ENCODE results near the gene PYGB. TPM values are rescaled to one million over a fixed set of nuclear protein-coding genes. Genes with fewer than 3 reads are reported as not detected.

Gene PYGB
- total RNA-seq, 1 experiment from 2014 or later: 78.9 TPM

GRCh38 chr20:25248786-25249172 is 894 bp downstream of the PYGB start:
- no peaks in the 10 kb centered on the region for H3K36me3 ChIP-seq (ENCODE audit: control insufficient read depth, insufficient read depth, low read length)
- peak overlapping the region; percentile 97 for H3K4me3 ChIP-seq (ENCODE audit: low read depth, low read length)
- ChIA-PET POLR2A (no interaction called here), CTCF (interaction anchor here (0.7 to 0.9 kb wide), 2 partner anchors 44 to 47 kb away, joined by 4 to 5 read pairs; no protein-coding TSS in a partner anchor)
- peaks cover 15% of the 10 kb centered on the region for H3K4me1 Mint-ChIP-seq (ENCODE audit: low read depth, unreplicated experiment)
- peaks cover 32% of the 10 kb centered on the region for H3K4me1 ChIP-seq
- TF ChIP-seq CTCF (IDR thresholded peaks at IDR 0.05; ENCODE audit: insufficient read depth in 1 of 2, low read depth in 1 of 2, low read length in 1 of 2, severe bottlenecking in 1 of 2, unreplicated experiment in 1 of 2): no peak
- H3K9me3 Mint-ChIP-seq (ENCODE audit: unreplicated experiment): no peaks in the 10 kb centered on the region
- H3K27me3 Mint-ChIP-seq (ENCODE audit: insufficient read depth, unreplicated experiment): no peaks in the 10 kb centered on the region
- H3K9me3 ChIP-seq: no peaks in the 10 kb centered on the region
- peak overlapping the region; percentile 79 for H3K27ac Mint-ChIP-seq (ENCODE audit: unreplicated experiment)
- DNase-seq: no peak
- H3K36me3 Mint-ChIP-seq (ENCODE audit: insufficient read depth, unreplicated experiment): peaks cover 23% of the 10 kb centered on the region
- peak overlapping the region; percentile 91 for H3K4me3 Mint-ChIP-seq (ENCODE audit: unreplicated experiment)
- no TSS peak for BruUV-seq (replicated peaks)
- intact Hi-C loops (cut with micrococcal nuclease; ENCODE audit: unreplicated experiment): loop anchor here (5.0 to 10.0 kb wide), 3 partner anchors 64 to 256 kb away; partner anchors contain the start of gene APMAP
- no peaks in the 10 kb centered on the region for H3K27me3 ChIP-seq (replicated peaks; ENCODE audit: control insufficient read depth, insufficient read depth, low read length)

- TSS peak; percentile 52 for BruUV-seq (replicated peaks)
- no peak for DNase-seq
- H3K9me3 ChIP-seq: no peaks in the 10 kb centered on the region
- H3K4me1 ChIP-seq: peaks cover 32% of the 10 kb centered on the region
- Mint-ChIP-seq H3K27ac (ENCODE audit: unreplicated experiment) (peak overlapping the region; percentile 79), H3K4me1 (ENCODE audit: low read depth, unreplicated experiment) (peaks cover 15% of the 10 kb centered on the region), H3K27me3 (ENCODE audit: insufficient read depth, unreplicated experiment) (no peaks in the 10 kb centered on the region), H3K9me3 (ENCODE audit: unreplicated experiment) (no peaks in the 10 kb centered on the region), H3K36me3 (ENCODE audit: insufficient read depth, unreplicated experiment) (peaks cover 23% of the 10 kb centered on the region), H3K4me3 (ENCODE audit: unreplicated experiment) (peak overlapping the region; percentile 91)
- intact Hi-C loops (cut with micrococcal nuclease; ENCODE audit: unreplicated experiment): loop anchor here (5.0 to 10.0 kb wide), 3 partner anchors 63 to 257 kb away; partner anchors contain the start of gene APMAP
- POLR2A ChIA-PET: no interaction called here
- H3K36me3 ChIP-seq (ENCODE audit: control insufficient read depth, insufficient read depth, low read length): no peaks in the 10 kb centered on the region
- CTCF ChIA-PET: interaction anchor here (0.7 kb wide), 1 partner anchor 47 kb away, joined by 5 read pairs; no protein-coding TSS in a partner anchor
- H3K27me3 ChIP-seq (replicated peaks; ENCODE audit: control insufficient read depth, insufficient read depth, low read length): no peaks in the 10 kb centered on the region
- peak overlapping the region; percentile 97 for H3K4me3 ChIP-seq (ENCODE audit: low read depth, low read length)
- no peak for TF ChIP-seq CTCF (IDR thresholded peaks at IDR 0.05; ENCODE audit: insufficient read depth in 1 of 2, low read depth in 1 of 2, low read length in 1 of 2, severe bottlenecking in 1 of 2, unreplicated experiment in 1 of 2)
These were observed 1.5 kb downstream of the PYGB start for GRCh38 chr20:25249198-25249931.

- H3K36me3 Mint-ChIP-seq (ENCODE audit: insufficient read depth, unreplicated experiment): peaks cover 23% of the 10 kb centered on the region
- no peak overlapping the region for H3K27ac Mint-ChIP-seq (ENCODE audit: unreplicated experiment)
- Histone ChIP-seq H3K27me3 (replicated peaks; ENCODE audit: control insufficient read depth, insufficient read depth, low read length) (no peaks in the 10 kb centered on the region), H3K9me3 (no peaks in the 10 kb centered on the region), H3K4me3 (ENCODE audit: low read depth, low read length) (no peak overlapping the region), H3K36me3 (ENCODE audit: control insufficient read depth, insufficient read depth, low read length) (no peaks in the 10 kb centered on the region; the same call in 1 of the 2 replicates), H3K4me1 (peaks cover 32% of the 10 kb centered on the region)
- no TSS peak for BruUV-seq (replicated peaks)
- H3K4me1 Mint-ChIP-seq (ENCODE audit: low read depth, unreplicated experiment): peaks cover 15% of the 10 kb centered on the region
- H3K27me3 Mint-ChIP-seq (ENCODE audit: insufficient read depth, unreplicated experiment): no peaks in the 10 kb centered on the region
- TF ChIP-seq CTCF (IDR thresholded peaks at IDR 0.05; ENCODE audit: insufficient read depth in 1 of 2, low read depth in 1 of 2, low read length in 1 of 2, severe bottlenecking in 1 of 2, unreplicated experiment in 1 of 2): no peak
- H3K9me3 Mint-ChIP-seq (ENCODE audit: unreplicated experiment): no peaks in the 10 kb centered on the region
- ChIA-PET CTCF (no interaction called here), POLR2A (no interaction called here)
- H3K4me3 Mint-ChIP-seq (ENCODE audit: unreplicated experiment): no peak overlapping the region
- no peak for DNase-seq
- intact Hi-C loops (cut with micrococcal nuclease; ENCODE audit: unreplicated experiment): no loop called here
These were observed 2.6 kb downstream of the PYGB start for GRCh38 chr20:25250508-25250907.

Data from Caco-2 (cell line).